ENCODE results near the gene RGS14.

RGS14 gene

GRCh38 chr5:177384134-177384533 is 26.4 kb downstream of the RGS14 start, which contains the start of gene SLC34A1:
Gene SLC34A1 (plus strand): TSS chr5:177384434. CDS start chr5:177385742, 1,308 bp downstream.
- no peak for DNase-seq

DNA sequence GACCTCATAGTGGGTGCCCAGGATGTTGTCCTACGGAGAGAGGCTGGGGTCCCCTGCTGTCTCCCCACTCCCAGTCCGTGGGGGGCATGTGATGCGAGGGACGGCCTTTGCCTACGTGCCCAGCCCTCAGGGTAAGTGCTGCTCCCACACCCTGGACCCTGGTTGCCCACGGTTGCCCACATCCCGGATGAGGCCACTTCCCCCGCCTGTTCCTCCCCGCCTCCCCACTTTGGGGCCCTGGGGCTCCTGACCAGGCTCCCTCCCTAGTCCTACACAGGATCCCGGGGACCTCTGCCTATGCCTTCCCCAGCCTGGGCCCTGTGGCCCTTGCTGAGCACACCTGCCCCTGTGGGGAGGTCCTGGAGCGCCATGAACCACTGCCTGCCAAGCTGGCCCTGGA is 28.0 kb downstream of the RGS14 start:
- DNase-seq: no peak

GRCh38 chr5:177386542-177386941 is 28.8 kb downstream of the RGS14 start:
- DNase-seq: no peak

DNA sequence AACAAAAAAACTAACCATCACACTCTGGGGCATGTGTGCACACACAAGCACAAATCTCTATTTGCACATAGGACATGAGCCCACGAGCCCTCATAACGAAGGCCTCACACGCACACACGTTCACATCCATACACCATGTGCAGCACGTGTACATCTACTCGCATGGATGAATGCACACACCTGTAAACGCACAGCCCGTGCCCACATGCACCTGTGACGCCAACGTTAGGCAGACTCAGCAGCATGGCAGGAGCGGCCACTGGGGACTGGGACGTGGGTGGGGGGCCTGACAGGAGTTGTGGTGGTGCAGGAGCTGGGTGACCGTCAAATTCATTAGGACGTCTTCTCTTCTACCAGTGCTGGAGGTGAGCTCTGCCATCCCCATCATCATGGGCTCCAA is 29.7 kb downstream of the RGS14 start:
- no peak for DNase-seq

DNA sequence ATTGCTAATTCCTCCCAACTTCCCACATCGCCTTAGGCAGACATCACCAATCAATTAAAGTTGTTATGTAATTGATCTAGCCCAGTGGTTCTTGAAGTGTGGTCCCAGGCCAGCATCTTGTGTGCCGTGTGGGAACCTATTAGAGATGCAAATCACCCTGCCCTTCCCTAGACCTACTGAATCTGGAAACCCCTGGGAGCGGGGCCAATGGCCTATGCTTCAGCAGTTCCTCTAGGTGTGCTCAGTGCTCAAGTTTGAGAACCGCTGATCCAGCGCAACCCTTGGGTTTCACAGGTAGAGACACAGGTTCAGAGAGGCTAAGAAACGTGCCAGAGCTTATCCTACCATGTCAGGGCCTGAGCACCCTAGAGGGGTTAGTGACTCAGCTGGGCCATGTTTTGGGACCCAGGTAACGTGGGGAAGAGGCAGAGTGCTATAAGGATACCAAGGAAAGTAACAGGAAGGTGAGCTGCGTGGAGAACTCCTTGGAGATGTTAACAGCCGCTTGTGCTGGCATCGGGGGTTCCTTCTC is 30.9 kb downstream of the RGS14 start:
- no peak for DNase-seq

DNA sequence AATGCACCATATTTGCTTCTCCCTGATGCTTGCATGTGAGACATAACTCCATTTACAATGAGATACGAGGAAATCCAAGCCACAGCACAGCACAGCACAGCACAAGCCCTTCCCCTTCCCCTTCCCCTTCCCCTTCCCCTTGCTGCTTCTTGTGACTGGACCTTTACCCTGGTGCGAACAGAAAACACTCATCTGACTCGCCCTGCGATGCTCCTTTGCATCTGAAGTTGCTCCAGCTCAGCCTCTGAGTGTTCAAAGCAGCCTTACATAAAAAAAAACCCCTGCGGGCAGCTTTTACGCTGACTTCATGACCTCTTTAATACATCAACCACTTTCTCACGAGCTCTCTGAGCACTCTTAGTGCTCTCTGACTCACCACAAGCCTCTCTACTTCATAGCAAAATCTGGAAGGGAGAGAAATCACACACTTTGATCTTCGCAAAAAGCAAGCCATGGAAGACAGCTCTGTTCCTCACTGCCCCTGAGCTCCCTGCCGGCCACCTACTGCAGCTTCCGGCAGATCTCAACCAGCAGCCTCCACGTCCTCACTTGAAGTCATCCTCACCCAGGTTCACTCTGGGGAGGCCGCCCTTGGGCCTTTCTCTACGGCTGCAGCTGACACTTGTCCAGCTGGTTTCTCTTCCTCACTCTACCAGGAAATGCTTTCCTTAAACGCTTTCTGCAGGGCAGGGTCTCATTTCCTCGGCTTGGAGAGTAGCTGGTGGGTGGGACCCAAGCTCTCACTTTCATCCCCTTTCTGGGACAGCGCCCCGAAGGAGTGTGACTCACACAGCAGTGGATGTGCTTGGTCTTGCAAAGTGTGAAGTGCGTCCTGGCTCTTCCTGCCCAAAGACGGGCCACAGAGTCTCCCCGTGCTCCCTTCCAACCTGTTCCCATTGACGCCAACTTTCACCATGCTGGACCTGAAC is 31.8 kb downstream of the RGS14 start:
- no peak for DNase-seq

DNA sequence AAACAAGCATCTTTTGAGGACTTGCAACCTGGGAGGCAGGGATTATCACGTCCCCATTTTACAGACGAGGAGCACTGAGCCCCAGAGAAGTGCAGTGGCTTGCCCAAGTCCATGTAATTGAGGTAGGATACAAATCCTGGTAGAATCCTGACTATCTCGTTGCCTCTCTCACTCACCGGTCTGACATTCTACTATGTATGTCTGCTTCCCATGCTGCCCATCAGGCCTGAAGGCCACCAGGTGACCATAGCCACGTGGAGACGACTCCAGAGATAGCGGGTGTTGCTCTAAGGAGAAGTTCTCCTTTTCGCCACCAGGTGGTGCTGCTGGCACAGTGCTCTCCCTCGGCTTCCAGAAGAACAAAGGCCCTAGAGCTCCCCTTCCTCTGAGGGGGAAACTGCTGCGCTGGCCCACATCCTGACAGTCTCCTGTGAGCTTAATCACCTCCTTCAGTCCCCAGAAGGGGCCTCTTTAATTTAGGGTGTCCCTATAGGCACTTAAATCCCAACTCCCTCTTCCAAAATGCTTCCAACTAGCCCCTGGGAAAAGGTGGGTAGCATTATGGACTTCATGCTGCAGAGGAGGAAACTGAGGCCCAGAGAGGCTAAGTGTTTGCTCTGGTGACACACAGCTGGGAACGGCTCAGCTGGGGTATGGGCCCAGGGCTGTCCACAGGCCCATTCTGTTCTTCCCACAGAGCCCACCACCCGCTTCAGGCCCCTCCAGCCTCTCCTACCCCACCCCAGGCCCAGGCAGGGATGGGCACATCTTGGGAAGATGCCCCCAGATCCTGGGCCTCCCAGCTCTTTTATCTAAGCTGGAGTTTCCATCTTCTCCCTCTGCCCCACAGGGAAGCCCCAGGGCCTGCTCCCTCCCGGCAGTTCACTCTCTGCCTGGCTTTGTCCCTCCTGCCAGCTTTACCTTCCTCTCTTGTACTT is 32.9 kb downstream of the RGS14 start:
- DNase-seq: peak; percentile 57

- no peak for DNase-seq
Measured at GRCh38 chr5:177392765-177393164, 35.0 kb downstream of the RGS14 start.

- no peak for DNase-seq
Measured at GRCh38 chr5:177393206-177393765, 35.6 kb downstream of the RGS14 start.

GRCh38 chr5:177393990-177394389 is 36.3 kb downstream of the RGS14 start:
- no peak for DNase-seq

DNA sequence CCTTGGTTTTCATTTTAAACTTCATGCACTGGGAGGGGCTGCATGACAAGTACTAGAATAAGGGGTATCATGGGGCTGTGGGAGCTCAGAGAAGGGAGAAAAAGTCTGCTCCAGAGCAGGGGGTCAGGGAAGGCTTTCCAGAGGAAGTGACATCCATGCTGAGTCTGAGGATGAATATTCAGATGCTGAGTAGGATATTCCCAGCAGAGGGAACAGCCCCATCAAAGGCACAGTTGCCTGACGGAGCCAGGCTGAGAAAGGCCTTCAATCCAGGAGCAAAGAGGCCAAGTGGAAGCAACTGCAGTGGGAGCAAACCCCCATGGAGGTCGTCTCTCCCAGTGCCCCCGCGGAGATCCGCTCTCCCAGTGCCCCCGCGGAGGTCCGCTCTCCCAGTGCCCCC is 38.4 kb downstream of the RGS14 start:
- DNase-seq: no peak

GRCh38 chr5:177396807-177397206 is 39.1 kb downstream of the RGS14 start:
- DNase-seq: no peak

- no peak for DNase-seq
Measured at GRCh38 chr5:177397875-177398390, 40.2 kb downstream of the RGS14 start.

DNA sequence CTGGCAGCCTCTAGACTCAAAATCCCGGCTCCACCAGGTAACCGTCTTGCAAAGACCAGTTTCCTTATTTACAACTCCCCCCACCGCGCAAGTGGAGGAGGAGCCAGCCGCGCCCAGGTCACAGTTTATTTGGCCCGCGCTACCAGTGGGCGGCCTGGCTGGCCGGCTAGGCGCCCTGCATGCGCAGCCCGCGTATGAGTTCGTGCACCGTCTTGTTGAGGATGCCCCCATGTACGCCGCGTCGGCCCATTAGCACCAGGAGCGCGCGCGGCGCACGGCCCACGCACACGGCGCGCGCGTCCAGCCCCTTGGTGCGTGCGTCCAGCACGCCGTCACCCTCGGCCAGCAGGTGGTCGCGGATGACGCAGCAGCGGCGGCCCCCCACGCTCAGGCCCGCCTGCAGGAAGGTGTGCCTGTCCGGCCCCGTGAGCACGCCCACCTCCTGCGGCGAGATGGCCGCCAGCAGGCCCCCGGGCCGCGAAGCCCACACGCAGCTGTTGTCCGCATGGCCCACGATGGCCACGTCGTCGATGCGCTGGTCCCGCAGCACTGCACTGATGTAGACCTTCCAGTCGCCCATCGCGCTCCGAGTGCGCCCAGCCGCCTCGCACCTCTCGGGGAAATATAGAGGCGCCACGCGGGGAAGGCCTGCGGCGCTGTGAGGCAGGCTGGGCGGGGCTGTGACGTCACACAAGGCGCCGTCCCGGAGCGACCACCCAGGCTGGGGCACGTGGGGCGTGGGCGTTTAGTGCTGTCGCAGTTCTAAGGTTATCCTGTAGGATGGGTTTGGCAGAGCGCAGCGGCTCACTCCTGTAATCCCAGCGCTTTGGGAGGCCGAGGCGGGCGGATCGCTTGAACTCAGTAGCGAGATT is 42.5 kb downstream of the RGS14 start, which contains the start of gene PFN3:
PFN3 (minus strand) TSS at position 665 of the 872 bp plus-strand sequence; CDS start at position 580, 85 bp downstream.
- no peak for DNase-seq

GRCh38 chr5:177402271-177403043 is 44.7 kb downstream of the RGS14 start:
- peak; percentile 65 for DNase-seq

GRCh38 chr5:177403102-177403791 is 45.5 kb downstream of the RGS14 start:
- DNase-seq: no peak

GRCh38 chr5:177403792-177404640 is 46.3 kb downstream of the RGS14 start:
- peak; percentile 33 for DNase-seq

GRCh38 chr5:177404641-177405179 is 47.0 kb downstream of the RGS14 start:
- no peak for DNase-seq

GRCh38 chr5:177405312-177405711 is 47.6 kb downstream of the RGS14 start:
- no peak for DNase-seq
